Sigmoid colon (tissue), 7 donors: ENCODE measurements around the gene PZP. TPM values are rescaled to one million over a fixed set of nuclear protein-coding genes. Genes with fewer than 3 reads are reported as not detected.

Source experiments
- DNase-seq: peaks from one replicate; pipeline ENCODE4 v3.0.0-alpha.2; 2019
- H3K27ac ChIP-seq, 4 donors: fragments of 200-600 bp; sonication (generic); one replicate each; pipeline ENCODE4 v1.5.1; 2016 to 2019; ENCODE audit warnings: mild to moderate bottlenecking in 1 of 4
- H3K27me3 ChIP-seq, 3 donors: fragments of 200-600 bp; sonication (generic); one replicate each; pipeline ENCODE4 v1.5.1; 2019; ENCODE audit warnings: mild to moderate bottlenecking in 1 of 3
- H3K36me3 ChIP-seq, 4 donors: fragments of 200-600 bp; sonication (generic); one replicate each; pipeline ENCODE4 v1.5.1; 2016 to 2019
- H3K4me1 ChIP-seq, 4 donors: fragments of 200-600 bp; sonication (generic); one replicate each; pipeline ENCODE4 v1.5.1; 2017 to 2019
- H3K4me3 ChIP-seq, 4 donors: fragments of 200-600 bp; sonication (generic); one replicate each; pipeline ENCODE4 v1.5.1; 2017 to 2019; ENCODE audit warnings: mild to moderate bottlenecking in 2 of 4, moderate library complexity in 1 of 4
- H3K9me3 ChIP-seq, 4 donors: fragments of 200-600 bp in 3 of 4; sonication (generic) in 3 of 4; one replicate each; pipeline versions ENCODE4 v1.5.1 to v1.6.1; 2013 to 2019
- CTCF ChIP-seq, 4 experiments: fragments of 450-650 bp in 3 of 4; fragments of 200-600 bp in 1 of 4; IDR thresholded peaks; one replicate each; pipeline ENCODE4 v1.5.1; 2016 to 2019; ENCODE audit warnings: antibody characterized with exemption in 4 of 4, mild to moderate bottlenecking in 3 of 4, moderate library complexity in 2 of 4
- EP300 ChIP-seq, 4 donors: sonication (generic); formaldehyde crosslinking; IDR thresholded peaks; one replicate each; pipeline ENCODE4 v1.6.1; 2017; ENCODE audit warnings: antibody characterized with exemption in 4 of 4
- POLR2A ChIP-seq, 2 donors: fragments of 450-650 bp; IDR thresholded peaks; one replicate each; pipeline ENCODE4 v1.6.1; 2016; ENCODE audit warnings: antibody characterized with exemption in 2 of 2, mild to moderate bottlenecking in 2 of 2, moderate library complexity in 2 of 2
- POLR2AphosphoS5 ChIP-seq, 4 donors: sonication (generic); formaldehyde crosslinking; IDR thresholded peaks; one replicate each; pipeline ENCODE4 v1.6.1; 2017; ENCODE audit warnings: antibody characterized with exemption in 4 of 4
- WGBS, 2 donors: extraction: QIAGEN DNeasy Blood & Tissue Kit; methylation state at CpG; one replicate each; pipeline ENCODE4 v1.1.7; 2013; 5-methylcytosine and 5-hydroxymethylcytosine counted together
- intact Hi-C: fragments of 100-400 bp; cut with DNase I; formaldehyde crosslinking; loops from one replicate; pipeline ENCODE4 v1.15.1; 2023
- polyA plus RNA-seq, 3 donors: library from polyadenylated mRNA; stranded (reverse); fragments of 200-250 nt; gene quantifications; one replicate each; pipeline ENCODE4 v1.2.3, GENCODE V29; 2013
- total RNA-seq, 4 donors: library from RNA; depleted of rRNA; stranded (reverse); fragments of >200 nt; gene quantifications; one replicate each; pipeline ENCODE4 v1.1.0, GENCODE V29; 2016
- donor health status: healthy with polysubstance abuse.
- donor health status: Bipolar disorder and iron deficiency.
- donor health status: healthy.

PZP gene
- total and polyA plus RNA-seq, 7 donors: 0.07 to 0.28 TPM; not detected in 5

GRCh38 chr12:9099552-9100190 is 108.5 kb downstream of the PZP start:
- DNase-seq: no peak
- Histone ChIP-seq H3K27ac (no peak overlapping the region), H3K27me3 (no peaks in the 10 kb centered on the region), H3K4me1 (peaks cover 0 to 2% (median 0%) of the 10 kb centered on the region in 4 donors), H3K4me3 (no peak overlapping the region), H3K9me3 (no peaks in the 10 kb centered on the region), H3K36me3 (peaks cover 24 to 97% (median 33%) of the 10 kb centered on the region in 4 donors)
- WGBS, 2 donors: 93 to 96% methylated on average over 2 of the region's 2 CpGs
- intact Hi-C loops: no loop called here
- no peak for TF ChIP-seq EP300 (IDR thresholded peaks at IDR 0.05)
- TF ChIP-seq POLR2A (IDR thresholded peaks at IDR 0.05): no peak
- TF ChIP-seq CTCF (IDR thresholded peaks at IDR 0.05): no peak
- TF ChIP-seq POLR2AphosphoS5 (IDR thresholded peaks at IDR 0.05): no peak

Other genes starting within 250 kb of the PZP start
- 1 to 10 TPM; 1.2 to 4.3 (median 3.0) TPM for gene KLRG1, start 218.8 kb downstream of the PZP start, total RNA-seq
- gene KLRG1, start 218.8 kb downstream of the PZP start, polyA plus RNA-seq: 1 to 10 TPM in 1 of 3 donors, not detected in 2; 3.5 TPM
- 100 to 1,000 TPM; 195 to 296 (median 253) TPM for gene A2M, start 92.5 kb downstream of the PZP start, total RNA-seq
- gene A2M, start 92.5 kb downstream of the PZP start, polyA plus RNA-seq: 10 to 100 TPM; 34.2 to 60.7 (median 55.3) TPM